HEK293 (cell line): ENCODE measurements around the gene AGO1.

Experiments
- BCL11A ChIP-seq: fragments of 450-650 bp; formaldehyde crosslinking; IDR thresholded peaks from 2 replicates; pipeline ENCODE4 v1.5.1; 2016; ENCODE audit warnings: low read depth, missing biosample characterization, missing genetic modification characterization
- GFI1B ChIP-seq: fragments of 450-650 bp; formaldehyde crosslinking; IDR thresholded peaks from 2 replicates; pipeline ENCODE4 v1.5.1; 2016; ENCODE audit warnings: missing biosample characterization, missing genetic modification characterization
- HOXC10 ChIP-seq: sonication (generic); formaldehyde crosslinking; IDR thresholded peaks from 2 replicates; pipeline ENCODE4 v1.8.1; 2023; ENCODE audit warnings: mild to moderate bottlenecking, missing genetic modification reagents
- HOXD13 ChIP-seq: sonication (generic); formaldehyde crosslinking; IDR thresholded peaks from 2 replicates; pipeline ENCODE4 v1.8.0; 2022; ENCODE audit warnings: missing genetic modification reagents, borderline replicate concordance
- KLF16 ChIP-seq: fragments of 450-650 bp; formaldehyde crosslinking; IDR thresholded peaks from 2 replicates; pipeline ENCODE4 v1.5.1; 2017; ENCODE audit warnings: missing biosample characterization, missing genetic modification characterization
- MZF1 ChIP-seq: fragments of 450-650 bp; formaldehyde crosslinking; IDR thresholded peaks from 2 replicates; pipeline ENCODE4 v1.5.1; 2017; ENCODE audit warnings: missing biosample characterization, missing genetic modification characterization, borderline replicate concordance
- PRDM1 ChIP-seq: fragments of 450-650 bp; formaldehyde crosslinking; IDR thresholded peaks from 2 replicates; pipeline ENCODE4; 2016; ENCODE audit warnings: missing biosample characterization, missing genetic modification characterization
- TCF7L2 ChIP-seq: IDR thresholded peaks from 2 replicates; pipeline ENCODE4 v1.6.1; 2011; ENCODE audit warnings: low read depth, mild to moderate bottlenecking, inconsistent platforms, low read length, moderate library complexity, borderline replicate concordance
- TRIM28 ChIP-seq: IDR thresholded peaks from 2 replicates; pipeline ENCODE4 v1.6.1; 2011; ENCODE audit warnings: low read length, control low read depth, borderline replicate concordance
- ZBTB48 ChIP-seq: fragments of 450-650 bp; formaldehyde crosslinking; IDR thresholded peaks from 2 replicates; pipeline ENCODE4 v1.5.1; 2016; ENCODE audit warnings: missing biosample characterization, missing genetic modification characterization
- ZFP3 ChIP-seq: fragments of 450-650 bp; formaldehyde crosslinking; IDR thresholded peaks from 2 replicates; pipeline ENCODE4 v1.5.1; 2016; ENCODE audit warnings: low read depth, missing biosample characterization, missing genetic modification characterization
- ZNF10 ChIP-seq: fragments of 450-650 bp; formaldehyde crosslinking; IDR thresholded peaks from 2 replicates; pipeline ENCODE4 v1.5.1; 2017; ENCODE audit warnings: missing biosample characterization, missing genetic modification characterization
- ZNF133 ChIP-seq: fragments of 450-650 bp; formaldehyde crosslinking; IDR thresholded peaks from 2 replicates; pipeline ENCODE4 v1.5.1; 2016; ENCODE audit warnings: missing biosample characterization, missing genetic modification characterization
- ZNF146 ChIP-seq: fragments of 450-650 bp; formaldehyde crosslinking; IDR thresholded peaks from 2 replicates; pipeline ENCODE4 v1.5.1; 2016; ENCODE audit warnings: missing biosample characterization, missing genetic modification characterization
- ZNF202 ChIP-seq: fragments of 450-650 bp; formaldehyde crosslinking; IDR thresholded peaks from 2 replicates; pipeline ENCODE4 v1.5.1; 2016; ENCODE audit warnings: missing biosample characterization, missing genetic modification characterization, borderline replicate concordance
- ZNF221 ChIP-seq: fragments of 450-650 bp; formaldehyde crosslinking; IDR thresholded peaks from 2 replicates; pipeline ENCODE4 v1.5.1; 2017; ENCODE audit warnings: missing biosample characterization, missing genetic modification characterization, borderline replicate concordance
- ZNF239 ChIP-seq: fragments of 450-650 bp; formaldehyde crosslinking; IDR thresholded peaks from 2 replicates; pipeline ENCODE4 v1.5.1; 2016; ENCODE audit warnings: missing biosample characterization, missing genetic modification characterization
- ZNF341 ChIP-seq: fragments of 450-650 bp; formaldehyde crosslinking; IDR thresholded peaks from 2 replicates; pipeline ENCODE4; 2016; ENCODE audit warnings: low read depth, missing biosample characterization, missing genetic modification characterization
- ZNF37A ChIP-seq: fragments of 450-650 bp; IDR thresholded peaks from 2 replicates; pipeline ENCODE4 v1.5.1; 2018; ENCODE audit warnings: missing biosample characterization, missing genetic modification characterization
- ZNF394 ChIP-seq: fragments of 450-650 bp; formaldehyde crosslinking; IDR thresholded peaks from 2 replicates; pipeline ENCODE4 v1.5.1; 2016; ENCODE audit warnings: missing biosample characterization, missing genetic modification characterization, mild to moderate bottlenecking, moderate library complexity, borderline replicate concordance
- ZNF404 ChIP-seq: fragments of 450-650 bp; formaldehyde crosslinking; IDR thresholded peaks from 2 replicates; pipeline ENCODE4 v1.5.1; 2017; ENCODE audit warnings: missing biosample characterization, missing genetic modification characterization
- ZNF549 ChIP-seq: fragments of 450-650 bp; IDR thresholded peaks from 2 replicates; pipeline ENCODE4 v1.5.1; 2018; ENCODE audit warnings: missing biosample characterization, missing genetic modification characterization, mild to moderate bottlenecking, inconsistent platforms, moderate library complexity
- ZNF660 ChIP-seq: fragments of 450-650 bp; IDR thresholded peaks from 2 replicates; pipeline ENCODE4 v1.5.1; 2018; ENCODE audit warnings: missing biosample characterization, mild to moderate bottlenecking, missing genetic modification characterization
- ZNF701 ChIP-seq: fragments of 450-650 bp; formaldehyde crosslinking; IDR thresholded peaks from 2 replicates; pipeline ENCODE4 v1.5.1; 2016; ENCODE audit warnings: missing biosample characterization, missing genetic modification characterization
- ZNF785 ChIP-seq: fragments of 450-650 bp; formaldehyde crosslinking; IDR thresholded peaks from 2 replicates; pipeline ENCODE4 v1.5.1; 2016; ENCODE audit warnings: missing biosample characterization, missing genetic modification characterization
- TF ChIP-seq, protein P1 (sequence below): fragments of 450-650 bp; formaldehyde crosslinking; IDR thresholded peaks from 2 replicates; pipeline ENCODE4 v1.5.1; 2016; ENCODE audit warnings: missing biosample characterization, missing genetic modification characterization
- TF ChIP-seq, protein P2 (sequence below): fragments of 450-650 bp; formaldehyde crosslinking; IDR thresholded peaks from 2 replicates; pipeline ENCODE4 v1.5.1; 2016; ENCODE audit warnings: missing biosample characterization, missing genetic modification characterization
- TF ChIP-seq, protein P3 (sequence below): fragments of 450-650 bp; formaldehyde crosslinking; IDR thresholded peaks from 2 replicates; pipeline ENCODE4 v1.5.1; 2017; ENCODE audit warnings: missing biosample characterization, mild to moderate bottlenecking, missing genetic modification characterization, moderate library complexity
- TF ChIP-seq, protein P4 (sequence below): fragments of 450-650 bp; formaldehyde crosslinking; IDR thresholded peaks from 2 replicates; pipeline ENCODE4 v1.5.1; 2016; ENCODE audit warnings: missing biosample characterization, missing genetic modification characterization
- TF ChIP-seq, protein P5 (sequence below): fragments of 450-650 bp; formaldehyde crosslinking; IDR thresholded peaks from 2 replicates; pipeline ENCODE4 v1.5.1; 2016; ENCODE audit warnings: missing biosample characterization, missing genetic modification characterization
- TF ChIP-seq, protein P6 (sequence below): fragments of 450-650 bp; formaldehyde crosslinking; IDR thresholded peaks from 2 replicates; pipeline ENCODE4 v1.5.1; 2017; ENCODE audit warnings: missing biosample characterization, missing genetic modification characterization

The AGO1 gene

DNA sequence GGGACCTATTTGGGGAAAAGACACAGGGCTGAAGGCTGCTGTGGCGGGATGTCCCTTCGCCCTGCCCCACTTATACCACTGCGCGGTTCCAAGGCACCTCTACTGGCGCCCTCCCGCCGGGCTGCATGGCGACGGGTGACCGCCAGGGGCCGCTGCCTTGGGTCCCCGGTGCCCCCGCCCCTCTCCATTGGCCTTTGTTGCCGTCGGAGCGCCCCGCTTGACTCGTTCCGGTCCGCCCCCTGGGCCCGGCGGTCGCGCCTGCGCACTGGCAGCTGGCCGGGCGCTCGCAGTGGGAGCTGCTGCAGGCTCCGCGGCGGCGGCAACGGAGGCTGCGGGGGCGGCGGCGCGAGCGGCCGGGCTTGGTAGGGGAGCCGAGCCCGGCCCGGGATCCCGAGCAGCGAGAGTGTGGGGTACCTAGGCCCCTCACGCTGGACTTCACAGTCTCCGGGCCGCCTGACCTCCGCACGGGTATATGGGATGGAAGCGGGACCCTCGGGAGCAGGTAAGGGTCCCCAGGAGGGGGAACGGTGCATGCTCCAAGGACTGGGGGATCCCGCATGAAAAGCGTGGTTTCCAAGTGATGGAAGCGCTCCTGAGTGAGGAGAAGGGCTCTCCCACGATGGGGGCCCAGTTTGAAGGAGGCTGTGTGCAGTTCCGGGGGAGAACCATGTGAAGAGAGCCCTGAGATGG, at the start of gene AGO1 (continued):
- TF ChIP-seq GFI1B (tag by site-specific recombination) (no peak), ZNF701 (tag by site-specific recombination) (no peak), HOXC10 (CRISPR knock-in tag) (no peak), TCF7L2 (no peak), ZFP3 (no peak), ZBTB48 (no peak; the same call in none of the 2 replicates), ZNF202 (tag by site-specific recombination) (no peak), ZNF133 (tag by site-specific recombination) (peak; percentile 98), ZNF146 (tag by site-specific recombination) (no peak), KLF16 (tag by site-specific recombination) (peak; percentile 89), ZNF404 (tag by site-specific recombination) (no peak), PRDM1 (no peak), ZNF785 (tag by site-specific recombination) (no peak), ZNF10 (tag by site-specific recombination) (no peak), HOXD13 (no peak), TRIM28 (no peak), ZNF660 (tag by site-specific recombination) (peak; percentile 79), ZNF239 (tag by site-specific recombination) (no peak), ZNF394 (no peak), ZNF37A (tag by site-specific recombination) (no peak), ZNF221 (peak; percentile 40; the same call in 1 of the 2 replicates), MZF1 (tag by site-specific recombination) (no peak), ZNF341 (peak; percentile 63), ZNF549 (tag by site-specific recombination) (no peak; the same call in 1 of the 2 replicates), BCL11A (0 out of 2 replicates have a peak, but pooled peaks have one; percentile 18)
- TF ChIP-seq, protein P1, sequence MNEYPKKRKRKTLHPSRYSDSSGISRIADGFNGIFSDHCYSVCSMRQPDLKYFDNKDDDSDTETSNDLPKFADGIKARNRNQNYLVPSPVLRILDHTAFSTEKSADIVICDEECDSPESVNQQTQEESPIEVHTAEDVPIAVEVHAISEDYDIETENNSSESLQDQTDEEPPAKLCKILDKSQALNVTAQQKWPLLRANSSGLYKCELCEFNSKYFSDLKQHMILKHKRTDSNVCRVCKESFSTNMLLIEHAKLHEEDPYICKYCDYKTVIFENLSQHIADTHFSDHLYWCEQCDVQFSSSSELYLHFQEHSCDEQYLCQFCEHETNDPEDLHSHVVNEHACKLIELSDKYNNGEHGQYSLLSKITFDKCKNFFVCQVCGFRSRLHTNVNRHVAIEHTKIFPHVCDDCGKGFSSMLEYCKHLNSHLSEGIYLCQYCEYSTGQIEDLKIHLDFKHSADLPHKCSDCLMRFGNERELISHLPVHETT (tag by site-specific recombination): peak; percentile 25; the same call in 1 of the 2 replicates
- TF ChIP-seq, protein P2, sequence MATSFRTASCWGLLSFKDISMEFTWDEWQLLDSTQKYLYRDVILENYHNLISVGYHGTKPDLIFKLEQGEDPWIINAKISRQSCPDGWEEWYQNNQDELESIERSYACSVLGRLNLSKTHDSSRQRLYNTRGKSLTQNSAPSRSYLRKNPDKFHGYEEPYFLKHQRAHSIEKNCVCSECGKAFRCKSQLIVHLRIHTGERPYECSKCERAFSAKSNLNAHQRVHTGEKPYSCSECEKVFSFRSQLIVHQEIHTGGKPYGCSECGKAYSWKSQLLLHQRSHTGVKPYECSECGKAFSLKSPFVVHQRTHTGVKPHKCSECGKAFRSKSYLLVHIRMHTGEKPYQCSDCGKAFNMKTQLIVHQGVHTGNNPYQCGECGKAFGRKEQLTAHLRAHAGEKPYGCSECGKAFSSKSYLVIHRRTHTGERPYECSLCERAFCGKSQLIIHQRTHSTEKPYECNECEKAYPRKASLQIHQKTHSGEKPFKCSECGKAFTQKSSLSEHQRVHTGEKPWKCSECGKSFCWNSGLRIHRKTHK (tag by site-specific recombination): no peak
- TF ChIP-seq, protein P3, sequence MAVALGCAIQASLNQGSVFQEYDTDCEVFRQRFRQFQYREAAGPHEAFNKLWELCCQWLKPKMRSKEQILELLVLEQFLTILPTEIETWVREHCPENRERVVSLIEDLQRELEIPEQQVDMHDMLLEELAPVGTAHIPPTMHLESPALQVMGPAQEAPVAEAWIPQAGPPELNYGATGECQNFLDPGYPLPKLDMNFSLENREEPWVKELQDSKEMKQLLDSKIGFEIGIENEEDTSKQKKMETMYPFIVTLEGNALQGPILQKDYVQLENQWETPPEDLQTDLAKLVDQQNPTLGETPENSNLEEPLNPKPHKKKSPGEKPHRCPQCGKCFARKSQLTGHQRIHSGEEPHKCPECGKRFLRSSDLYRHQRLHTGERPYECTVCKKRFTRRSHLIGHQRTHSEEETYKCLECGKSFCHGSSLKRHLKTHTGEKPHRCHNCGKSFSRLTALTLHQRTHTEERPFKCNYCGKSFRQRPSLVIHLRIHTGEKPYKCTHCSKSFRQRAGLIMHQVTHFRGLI (tag by site-specific recombination): no peak
- TF ChIP-seq, protein P4, sequence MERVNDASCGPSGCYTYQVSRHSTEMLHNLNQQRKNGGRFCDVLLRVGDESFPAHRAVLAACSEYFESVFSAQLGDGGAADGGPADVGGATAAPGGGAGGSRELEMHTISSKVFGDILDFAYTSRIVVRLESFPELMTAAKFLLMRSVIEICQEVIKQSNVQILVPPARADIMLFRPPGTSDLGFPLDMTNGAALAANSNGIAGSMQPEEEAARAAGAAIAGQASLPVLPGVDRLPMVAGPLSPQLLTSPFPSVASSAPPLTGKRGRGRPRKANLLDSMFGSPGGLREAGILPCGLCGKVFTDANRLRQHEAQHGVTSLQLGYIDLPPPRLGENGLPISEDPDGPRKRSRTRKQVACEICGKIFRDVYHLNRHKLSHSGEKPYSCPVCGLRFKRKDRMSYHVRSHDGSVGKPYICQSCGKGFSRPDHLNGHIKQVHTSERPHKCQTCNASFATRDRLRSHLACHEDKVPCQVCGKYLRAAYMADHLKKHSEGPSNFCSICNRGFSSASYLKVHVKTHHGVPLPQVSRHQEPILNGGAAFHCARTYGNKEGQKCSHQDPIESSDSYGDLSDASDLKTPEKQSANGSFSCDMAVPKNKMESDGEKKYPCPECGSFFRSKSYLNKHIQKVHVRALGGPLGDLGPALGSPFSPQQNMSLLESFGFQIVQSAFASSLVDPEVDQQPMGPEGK (tag by site-specific recombination): peak; percentile 93
- TF ChIP-seq, protein P5, sequence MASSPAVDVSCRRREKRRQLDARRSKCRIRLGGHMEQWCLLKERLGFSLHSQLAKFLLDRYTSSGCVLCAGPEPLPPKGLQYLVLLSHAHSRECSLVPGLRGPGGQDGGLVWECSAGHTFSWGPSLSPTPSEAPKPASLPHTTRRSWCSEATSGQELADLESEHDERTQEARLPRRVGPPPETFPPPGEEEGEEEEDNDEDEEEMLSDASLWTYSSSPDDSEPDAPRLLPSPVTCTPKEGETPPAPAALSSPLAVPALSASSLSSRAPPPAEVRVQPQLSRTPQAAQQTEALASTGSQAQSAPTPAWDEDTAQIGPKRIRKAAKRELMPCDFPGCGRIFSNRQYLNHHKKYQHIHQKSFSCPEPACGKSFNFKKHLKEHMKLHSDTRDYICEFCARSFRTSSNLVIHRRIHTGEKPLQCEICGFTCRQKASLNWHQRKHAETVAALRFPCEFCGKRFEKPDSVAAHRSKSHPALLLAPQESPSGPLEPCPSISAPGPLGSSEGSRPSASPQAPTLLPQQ (tag by site-specific recombination): 0 out of 2 replicates have a peak, but pooled peaks have one; percentile 63
- TF ChIP-seq, protein P6, sequence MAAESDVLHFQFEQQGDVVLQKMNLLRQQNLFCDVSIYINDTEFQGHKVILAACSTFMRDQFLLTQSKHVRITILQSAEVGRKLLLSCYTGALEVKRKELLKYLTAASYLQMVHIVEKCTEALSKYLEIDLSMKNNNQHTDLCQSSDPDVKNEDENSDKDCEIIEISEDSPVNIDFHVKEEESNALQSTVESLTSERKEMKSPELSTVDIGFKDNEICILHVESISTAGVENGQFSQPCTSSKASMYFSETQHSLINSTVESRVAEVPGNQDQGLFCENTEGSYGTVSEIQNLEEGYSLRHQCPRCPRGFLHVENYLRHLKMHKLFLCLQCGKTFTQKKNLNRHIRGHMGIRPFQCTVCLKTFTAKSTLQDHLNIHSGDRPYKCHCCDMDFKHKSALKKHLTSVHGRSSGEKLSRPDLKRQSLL (tag by site-specific recombination): no peak
